ENCODE data around the gene THY1.

THY1 gene

DNA sequence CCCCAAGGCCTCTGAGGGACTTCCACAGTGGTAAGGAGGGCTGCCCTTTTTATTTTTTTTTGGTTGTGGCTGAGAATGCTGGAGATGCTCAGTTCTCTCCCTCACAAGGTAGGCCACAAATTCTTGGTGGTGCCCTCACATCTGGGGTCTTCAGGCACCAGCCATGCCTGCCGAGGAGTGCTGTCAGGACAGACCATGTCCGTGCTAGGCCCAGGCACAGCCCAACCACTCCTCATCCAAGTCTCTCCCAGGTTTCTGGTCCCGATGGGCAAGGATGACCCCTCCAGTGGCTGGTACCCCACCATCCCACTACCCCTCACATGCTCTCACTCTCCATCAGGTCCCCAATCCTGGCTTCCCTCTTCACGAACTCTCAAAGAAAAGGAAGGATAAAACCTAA, 4.2 kb downstream of the THY1 start:
- no peaks in the 10 kb centered on the region for H3K36me3 ChIP-seq (ENCODE audit: insufficient read depth, low read length)

DNA sequence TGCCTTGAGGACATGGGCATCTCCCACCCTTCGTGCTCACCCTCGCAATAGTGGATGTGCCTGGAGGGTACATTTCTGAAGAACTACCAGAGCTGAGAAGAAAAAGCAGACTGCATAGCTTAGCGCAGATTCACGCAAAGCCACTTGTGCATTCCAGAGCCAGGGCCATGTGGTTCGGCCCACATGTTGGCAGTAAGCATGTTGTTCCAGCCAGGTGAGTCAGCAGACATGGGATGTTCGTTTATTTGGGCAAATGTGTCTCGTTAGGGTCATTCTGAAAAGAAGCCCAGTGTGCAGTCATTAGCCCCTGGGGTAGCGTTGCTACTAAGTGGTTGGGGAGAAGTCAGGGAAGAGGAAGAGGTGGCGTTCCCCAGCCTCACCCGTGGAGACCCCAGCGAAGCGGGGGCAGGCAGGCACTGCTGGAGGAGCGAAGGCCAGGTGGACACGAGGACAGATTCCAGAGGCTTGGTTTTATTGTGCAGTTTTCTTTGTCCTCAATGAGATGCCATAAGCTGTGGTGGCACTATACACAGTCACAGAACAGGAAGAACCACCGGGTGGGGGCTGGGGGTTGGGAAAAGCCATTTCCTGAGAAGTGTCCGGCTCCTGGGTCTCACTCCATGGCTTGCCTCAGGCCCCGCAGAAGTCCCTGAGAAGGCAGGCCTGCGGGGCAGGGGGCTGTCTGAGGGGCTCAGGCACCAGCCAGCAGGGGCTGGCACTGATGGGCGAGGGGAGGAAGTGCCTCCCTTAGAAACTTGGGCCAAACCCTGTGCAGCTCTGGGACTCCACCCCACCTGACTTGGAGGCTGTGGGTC, 5.0 kb downstream of the THY1 start:
- peaks cover 39% of the 10 kb centered on the region for H3K79me2 ChIP-seq (ENCODE audit: control insufficient read depth, insufficient read depth, low read length, unreplicated experiment)
- H3K27me3 ChIP-seq (ENCODE audit: insufficient read depth, low read length) = no peaks in the 10 kb centered on the region
- H2AFZ ChIP-seq (ENCODE audit: low read length, unreplicated experiment) = no peak overlapping the region
- H3K27ac ChIP-seq (ENCODE audit: low read depth, low read length) = peak overlapping the region; percentile 80
- peak overlapping the region; percentile 58 for H3K4me3 ChIP-seq (ENCODE audit: low read depth, low read length)
- H3K4me1 ChIP-seq (ENCODE audit: control insufficient read depth, insufficient read depth, low read length, unreplicated experiment) = peaks cover 28% of the 10 kb centered on the region
- H3K36me3 ChIP-seq (ENCODE audit: insufficient read depth, low read length) = no peaks in the 10 kb centered on the region

More for the DNA sequence above, 4.2 kb downstream of the THY1 start:
- Histone ChIP-seq H3K27me3 (ENCODE audit: insufficient read depth, low read length) (no peaks in the 10 kb centered on the region), H3K4me1 (ENCODE audit: control insufficient read depth, insufficient read depth, low read length, unreplicated experiment) (peaks cover 34% of the 10 kb centered on the region), H3K79me2 (ENCODE audit: control insufficient read depth, insufficient read depth, low read length, unreplicated experiment) (peaks cover 40% of the 10 kb centered on the region), H3K27ac (ENCODE audit: low read depth, low read length) (peak overlapping the region; percentile 80), H2AFZ (ENCODE audit: low read length, unreplicated experiment) (no peak overlapping the region), H3K4me3 (ENCODE audit: low read depth, low read length) (no peak overlapping the region)

DNA sequence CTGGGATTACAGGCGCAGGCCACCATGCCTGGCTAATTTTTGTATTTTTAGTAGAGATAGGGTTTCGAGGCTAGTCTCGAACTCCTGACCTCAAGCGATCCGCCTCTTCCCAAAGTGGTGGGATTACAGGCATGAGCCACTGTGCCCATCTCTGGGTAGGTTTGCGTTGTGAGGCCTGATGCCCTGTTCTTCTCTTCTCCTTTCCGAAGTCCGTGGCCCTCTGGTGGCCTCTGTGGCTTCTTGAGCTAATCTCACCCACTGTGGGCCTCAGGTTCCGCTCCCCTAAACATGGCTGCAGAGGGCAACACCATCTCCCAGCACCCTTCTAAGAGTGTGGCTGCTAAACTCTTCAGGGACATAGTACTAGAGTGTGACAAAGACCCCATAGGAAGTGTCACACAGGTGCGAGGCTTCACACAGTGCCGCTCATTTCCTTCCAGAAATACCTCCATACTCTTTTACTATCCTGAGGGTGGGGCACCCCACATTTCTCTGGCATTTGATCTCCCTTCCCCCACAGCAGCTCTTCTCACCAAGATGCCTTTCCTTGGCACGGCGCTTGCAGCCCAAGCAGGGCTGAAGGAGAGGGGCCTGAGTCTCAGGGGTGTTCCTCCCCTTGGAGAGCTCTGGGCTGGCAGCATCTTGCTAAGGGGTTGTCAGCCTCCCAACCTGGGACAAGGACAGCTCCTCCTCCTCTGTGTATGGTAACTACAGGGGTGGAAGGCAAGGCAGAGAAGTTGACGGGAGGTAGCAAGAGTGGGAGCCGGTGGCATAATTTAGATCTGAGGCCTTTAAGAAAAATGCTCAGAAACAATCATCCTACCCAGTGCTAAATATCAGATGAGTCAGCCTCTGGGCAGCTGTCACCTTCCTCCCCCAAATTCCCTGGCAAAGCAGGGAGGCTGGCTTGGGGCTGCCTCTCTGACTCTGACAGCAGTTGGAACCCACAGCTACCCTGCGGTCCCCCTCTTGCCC, 6.1 kb downstream of the THY1 start:
- no peak overlapping the region for H2AFZ ChIP-seq (ENCODE audit: low read length, unreplicated experiment)
- H3K36me3 ChIP-seq (ENCODE audit: insufficient read depth, low read length) = no peaks in the 10 kb centered on the region
- peak overlapping the region; percentile 58 for H3K4me3 ChIP-seq (ENCODE audit: low read depth, low read length)
- H3K27ac ChIP-seq (ENCODE audit: low read depth, low read length) = peak overlapping the region; percentile 80
- H3K4me1 ChIP-seq (ENCODE audit: control insufficient read depth, insufficient read depth, low read length, unreplicated experiment) = peaks cover 28% of the 10 kb centered on the region
- H3K27me3 ChIP-seq (ENCODE audit: insufficient read depth, low read length) = no peaks in the 10 kb centered on the region
- H3K79me2 ChIP-seq (ENCODE audit: control insufficient read depth, insufficient read depth, low read length, unreplicated experiment) = peaks cover 29% of the 10 kb centered on the region

DNA sequence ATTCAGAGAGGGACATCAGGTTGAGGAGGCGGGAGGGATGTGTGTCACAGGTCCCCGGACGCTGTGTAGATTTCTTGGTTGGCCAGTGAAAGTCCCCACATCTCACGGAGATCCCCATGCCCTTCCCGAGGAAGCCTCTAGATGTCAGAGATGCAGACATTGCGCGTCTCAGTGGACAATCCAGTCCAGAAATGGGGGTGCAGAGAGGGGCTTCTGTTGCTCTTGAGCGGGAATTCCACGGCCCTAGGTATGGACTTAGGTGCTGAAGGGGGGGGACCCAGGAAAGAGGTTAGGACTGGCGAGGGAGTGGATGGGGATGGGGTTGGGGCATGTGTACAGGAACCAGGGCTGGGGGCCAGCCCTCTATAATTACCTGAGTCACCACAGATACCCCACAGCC, 7.0 kb downstream of the THY1 start:
- no peaks in the 10 kb centered on the region for H3K36me3 ChIP-seq (ENCODE audit: insufficient read depth, low read length)
- H3K27me3 ChIP-seq (ENCODE audit: insufficient read depth, low read length) = no peaks in the 10 kb centered on the region
- H3K27ac ChIP-seq (ENCODE audit: low read depth, low read length) = no peak overlapping the region
- H2AFZ ChIP-seq (ENCODE audit: low read length, unreplicated experiment) = no peak overlapping the region
- H3K4me3 ChIP-seq (ENCODE audit: low read depth, low read length) = no peak overlapping the region
- peaks cover 20% of the 10 kb centered on the region for H3K79me2 ChIP-seq (ENCODE audit: control insufficient read depth, insufficient read depth, low read length, unreplicated experiment)
- H3K4me1 ChIP-seq (ENCODE audit: control insufficient read depth, insufficient read depth, low read length, unreplicated experiment) = peaks cover 27% of the 10 kb centered on the region

DNA sequence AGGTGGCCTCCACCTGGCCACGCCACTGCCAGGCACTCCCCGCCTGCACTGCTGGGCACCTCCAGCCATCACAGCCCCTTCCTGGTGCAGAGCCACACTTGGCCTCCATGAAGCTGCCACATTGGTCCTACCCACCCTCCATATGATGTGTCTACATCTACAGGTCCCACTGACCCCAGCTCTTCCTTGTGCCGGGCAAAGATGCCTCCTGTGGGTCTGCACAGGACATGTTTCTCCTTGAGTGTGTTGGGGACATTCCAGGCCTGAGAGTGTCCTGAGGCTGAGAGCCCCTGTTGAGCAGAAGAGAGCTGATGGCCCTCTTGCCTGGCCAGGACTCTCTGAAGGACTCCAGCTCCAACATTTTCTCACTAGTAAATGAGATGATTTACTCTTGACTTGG, 7.5 kb downstream of the THY1 start:
- Histone ChIP-seq H3K36me3 (ENCODE audit: insufficient read depth, low read length) (no peaks in the 10 kb centered on the region), H3K27me3 (ENCODE audit: insufficient read depth, low read length) (no peaks in the 10 kb centered on the region), H3K4me1 (ENCODE audit: control insufficient read depth, insufficient read depth, low read length, unreplicated experiment) (peaks cover 23% of the 10 kb centered on the region), H2AFZ (ENCODE audit: low read length, unreplicated experiment) (no peak overlapping the region), H3K79me2 (ENCODE audit: control insufficient read depth, insufficient read depth, low read length, unreplicated experiment) (peaks cover 16% of the 10 kb centered on the region), H3K27ac (ENCODE audit: low read depth, low read length) (no peak overlapping the region), H3K4me3 (ENCODE audit: low read depth, low read length) (no peak overlapping the region)

DNA sequence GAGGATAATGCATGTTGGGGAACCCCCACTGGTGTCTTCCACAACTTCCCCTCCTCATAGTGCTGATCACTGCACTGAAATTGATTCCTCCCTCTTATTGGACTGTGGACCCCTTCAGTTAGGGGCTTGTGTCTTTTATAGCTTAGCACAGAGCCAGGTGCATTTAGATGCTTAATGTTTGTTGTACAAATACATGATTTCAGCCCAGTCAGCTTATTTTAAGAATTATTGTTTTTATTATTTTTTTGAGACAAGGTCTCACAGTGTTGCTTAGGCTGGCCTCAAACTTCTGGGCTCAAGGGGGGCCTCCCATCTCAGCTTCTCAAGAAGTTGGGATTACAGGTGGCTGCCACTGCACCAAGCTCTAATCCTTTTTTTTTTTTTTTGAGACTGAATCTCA, 8.2 kb downstream of the THY1 start:
- Histone ChIP-seq H3K27ac (ENCODE audit: low read depth, low read length) (no peak overlapping the region), H3K36me3 (ENCODE audit: insufficient read depth, low read length) (no peaks in the 10 kb centered on the region), H3K4me1 (ENCODE audit: control insufficient read depth, insufficient read depth, low read length, unreplicated experiment) (peaks cover 23% of the 10 kb centered on the region), H2AFZ (ENCODE audit: low read length, unreplicated experiment) (no peak overlapping the region), H3K79me2 (ENCODE audit: control insufficient read depth, insufficient read depth, low read length, unreplicated experiment) (peaks cover 8% of the 10 kb centered on the region), H3K27me3 (ENCODE audit: insufficient read depth, low read length) (no peaks in the 10 kb centered on the region), H3K4me3 (ENCODE audit: low read depth, low read length) (no peak overlapping the region)

DNA sequence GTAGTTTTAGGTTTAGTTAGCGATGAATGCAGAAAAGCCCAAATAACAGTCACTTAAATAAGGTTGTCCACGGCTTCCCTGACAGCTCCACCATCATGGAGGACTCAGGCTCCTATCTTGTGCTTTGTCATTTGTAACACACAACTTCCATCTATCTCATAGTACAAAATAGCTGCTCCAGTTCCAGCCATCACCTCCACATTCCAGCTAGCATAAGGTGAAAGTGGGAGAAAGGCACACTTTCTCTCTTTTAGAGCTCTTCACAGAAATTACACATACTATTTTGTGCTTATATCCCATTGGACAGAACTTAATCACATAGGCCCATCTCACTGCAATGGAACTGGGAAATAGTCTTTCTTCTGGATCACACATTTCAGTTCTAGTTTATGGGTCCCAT, 8.7 kb downstream of the THY1 start:
- Histone ChIP-seq H3K36me3 (ENCODE audit: insufficient read depth, low read length) (no peaks in the 10 kb centered on the region), H2AFZ (ENCODE audit: low read length, unreplicated experiment) (no peak overlapping the region), H3K27ac (ENCODE audit: low read depth, low read length) (no peak overlapping the region), H3K79me2 (ENCODE audit: control insufficient read depth, insufficient read depth, low read length, unreplicated experiment) (peaks cover 7% of the 10 kb centered on the region), H3K4me1 (ENCODE audit: control insufficient read depth, insufficient read depth, low read length, unreplicated experiment) (peaks cover 23% of the 10 kb centered on the region), H3K27me3 (ENCODE audit: insufficient read depth, low read length) (no peaks in the 10 kb centered on the region), H3K4me3 (ENCODE audit: low read depth, low read length) (no peak overlapping the region)

DNA sequence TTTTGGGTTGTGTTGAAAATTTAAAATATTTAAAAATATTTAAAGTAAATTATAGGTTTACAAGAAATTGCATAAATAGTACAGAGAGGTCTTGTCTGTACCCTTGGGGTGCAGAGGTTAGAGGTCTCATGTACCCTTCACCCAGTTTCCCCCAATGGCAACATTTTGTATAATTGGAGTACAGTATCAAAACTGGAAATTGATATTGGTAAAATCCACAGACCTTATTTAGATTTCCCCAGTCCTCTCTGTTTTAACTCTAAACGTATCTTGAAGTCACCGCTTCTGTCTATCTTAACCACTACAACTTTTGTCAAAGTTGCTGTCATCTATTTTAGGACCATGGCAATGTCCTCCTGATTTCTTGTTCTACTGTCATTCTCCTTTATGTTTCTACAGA, 10.9 kb downstream of the THY1 start:
- no peaks in the 10 kb centered on the region for H3K27me3 ChIP-seq (ENCODE audit: insufficient read depth, low read length)
- H3K4me3 ChIP-seq (ENCODE audit: low read depth, low read length) = no peak overlapping the region
- H3K79me2 ChIP-seq (ENCODE audit: control insufficient read depth, insufficient read depth, low read length, unreplicated experiment) = no peaks in the 10 kb centered on the region
- peaks cover 6% of the 10 kb centered on the region for H3K4me1 ChIP-seq (ENCODE audit: control insufficient read depth, insufficient read depth, low read length, unreplicated experiment)
- no peak overlapping the region for H2AFZ ChIP-seq (ENCODE audit: low read length, unreplicated experiment)
- no peaks in the 10 kb centered on the region for H3K36me3 ChIP-seq (ENCODE audit: insufficient read depth, low read length)
- H3K27ac ChIP-seq (ENCODE audit: low read depth, low read length) = no peak overlapping the region

DNA sequence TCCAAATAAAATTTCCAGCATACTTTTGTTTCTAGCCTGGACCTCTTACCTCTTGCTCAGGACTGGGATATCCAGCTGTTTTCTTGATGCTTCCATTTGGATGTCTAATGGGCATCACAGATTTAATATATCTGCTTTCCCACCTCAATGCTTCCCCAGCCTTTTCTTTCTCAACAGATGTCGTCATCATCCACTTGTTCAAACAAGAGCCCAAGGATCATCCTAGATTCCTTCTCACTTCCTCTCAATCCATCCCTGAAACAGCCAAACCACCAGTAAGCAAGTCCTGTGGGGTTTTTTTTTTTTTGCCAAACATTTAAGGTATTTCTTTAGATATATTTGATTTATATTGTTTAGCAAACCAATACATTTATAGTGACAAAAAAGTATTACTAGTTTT, 12.5 kb downstream of the THY1 start:
- H3K36me3 ChIP-seq (ENCODE audit: insufficient read depth, low read length) = no peaks in the 10 kb centered on the region
- H3K4me3 ChIP-seq (ENCODE audit: low read depth, low read length) = no peak overlapping the region
- H3K27me3 ChIP-seq (ENCODE audit: insufficient read depth, low read length) = no peaks in the 10 kb centered on the region
- no peaks in the 10 kb centered on the region for H3K4me1 ChIP-seq (ENCODE audit: control insufficient read depth, insufficient read depth, low read length, unreplicated experiment)
- no peak overlapping the region for H3K27ac ChIP-seq (ENCODE audit: low read depth, low read length)
- no peak overlapping the region for H2AFZ ChIP-seq (ENCODE audit: low read length, unreplicated experiment)
- no peaks in the 10 kb centered on the region for H3K79me2 ChIP-seq (ENCODE audit: control insufficient read depth, insufficient read depth, low read length, unreplicated experiment)

DNA sequence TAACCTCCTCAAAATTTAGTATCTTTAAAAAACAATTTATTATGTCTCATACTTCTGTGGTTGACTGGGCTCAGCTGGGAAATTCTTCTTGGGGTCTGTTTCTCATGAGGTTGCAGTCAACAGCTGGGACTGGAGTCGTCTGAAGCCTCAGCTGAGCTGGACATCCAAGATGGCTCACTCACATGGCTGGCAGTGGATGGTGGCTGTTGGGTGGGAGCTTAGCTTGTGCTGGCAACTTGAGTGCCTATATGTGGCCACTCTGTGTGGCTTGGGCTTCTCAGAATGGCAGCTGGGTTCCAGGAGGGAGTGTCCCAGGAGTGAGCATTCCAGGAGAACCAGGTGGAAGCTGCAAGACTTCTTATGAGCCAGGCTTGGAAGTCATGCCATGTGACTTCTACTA, 13.2 kb downstream of the THY1 start:
- Histone ChIP-seq H2AFZ (ENCODE audit: low read length, unreplicated experiment) (no peak overlapping the region), H3K4me3 (ENCODE audit: low read depth, low read length) (no peak overlapping the region), H3K4me1 (ENCODE audit: control insufficient read depth, insufficient read depth, low read length, unreplicated experiment) (no peaks in the 10 kb centered on the region)

More for the DNA sequence above, 13.2 kb downstream of the THY1 start:
- Histone ChIP-seq H3K36me3 (ENCODE audit: insufficient read depth, low read length) (no peaks in the 10 kb centered on the region), H3K27me3 (ENCODE audit: insufficient read depth, low read length) (no peaks in the 10 kb centered on the region), H3K79me2 (ENCODE audit: control insufficient read depth, insufficient read depth, low read length, unreplicated experiment) (no peaks in the 10 kb centered on the region), H3K27ac (ENCODE audit: low read depth, low read length) (no peak overlapping the region)

Data from ACC112 (cell line).